SK-N-SH treated with all-trans-retinoic acid at 6 μM for 48 hours (cell line): ENCODE measurements around the gene RHBDL1.

Experiments used
- ATAC-seq: fragments of 200-7000 bp; cut with Tn5 transposase; 3 replicates; pipeline ENCODE4 v1.9.1; 2020; ENCODE audit warnings: mild to moderate bottlenecking, moderate library complexity
- ARNTL ChIP-seq: fragments of 450-650 bp; formaldehyde crosslinking; IDR thresholded peaks from 2 replicates; pipeline ENCODE4 v1.5.0; 2020; ENCODE audit warnings: low read depth, mild to moderate bottlenecking, moderate library complexity, borderline replicate concordance
- BACH2 ChIP-seq: fragments of 250-450 bp; sonication (Bioruptor Pico); IDR thresholded peaks from 2 replicates; pipeline ENCODE4 v1.9.0; 2021; ENCODE audit warnings: mild to moderate bottlenecking, borderline replicate concordance
- CREB5 ChIP-seq: fragments of 250-450 bp; sonication (Bioruptor Pico); IDR thresholded peaks from 2 replicates; pipeline ENCODE4 v1.5.1; 2020; ENCODE audit warnings: low read depth, mild to moderate bottlenecking, moderate library complexity
- CSDC2 ChIP-seq: fragments of 250-450 bp; sonication (Bioruptor Pico); IDR thresholded peaks from 2 replicates; pipeline ENCODE4 v1.5.0; 2020; ENCODE audit warnings: mild to moderate bottlenecking, moderate library complexity
- CSRNP3 ChIP-seq: fragments of 250-450 bp; sonication (Bioruptor Pico); IDR thresholded peaks from 2 replicates; pipeline ENCODE4 v1.5.1; 2021; ENCODE audit warnings: mild to moderate bottlenecking, moderate library complexity
- ISL1 ChIP-seq: fragments of 250-450 bp; sonication (Bioruptor Pico); IDR thresholded peaks from 2 replicates; pipeline ENCODE4 v2.1.2; 2022; ENCODE audit warnings: mild to moderate bottlenecking, moderate library complexity
- OSR1 ChIP-seq: fragments of 250-450 bp; sonication (Bioruptor Pico); IDR thresholded peaks from 2 replicates; pipeline ENCODE4 v1.8.0; 2022; ENCODE audit warnings: moderate library complexity, mild to moderate bottlenecking, inconsistent platforms
- POU6F1 ChIP-seq: fragments of 250-450 bp; sonication (Bioruptor Pico); IDR thresholded peaks from 2 replicates; pipeline ENCODE4 v1.8.0; 2021; ENCODE audit warnings: low read depth, mild to moderate bottlenecking, moderate library complexity, borderline replicate concordance
- PPARA ChIP-seq: fragments of 250-450 bp; sonication (Bioruptor Pico); IDR thresholded peaks from 2 replicates; pipeline ENCODE4 v1.5.0; 2020; ENCODE audit warnings: mild to moderate bottlenecking, borderline replicate concordance
- SNAI2 ChIP-seq: fragments of 250-450 bp; sonication (Bioruptor Pico); IDR thresholded peaks from 2 replicates; pipeline ENCODE4 v1.5.0; 2020; ENCODE audit warnings: mild to moderate bottlenecking, moderate library complexity
- TCF4 ChIP-seq: fragments of 250-450 bp; sonication (Bioruptor Pico); IDR thresholded peaks from 2 replicates; pipeline ENCODE4 v1.8.0; 2021; ENCODE audit warnings: mild to moderate bottlenecking, moderate library complexity, borderline replicate concordance
- TOX ChIP-seq: fragments of 250-450 bp; sonication (Bioruptor Pico); IDR thresholded peaks from 2 replicates; pipeline ENCODE4 v1.8.0; 2021; ENCODE audit warnings: mild to moderate bottlenecking, moderate library complexity, borderline replicate concordance
- TSHZ2 ChIP-seq: fragments of 250-450 bp; sonication (Bioruptor Pico); IDR thresholded peaks from 2 replicates; pipeline ENCODE4 v1.5.0; 2020; ENCODE audit warnings: mild to moderate bottlenecking, moderate library complexity
- ZC3H10 ChIP-seq: fragments of 250-450 bp; sonication (Bioruptor Pico); IDR thresholded peaks from 2 replicates; pipeline ENCODE4 v1.5.1; 2021; ENCODE audit warnings: mild to moderate bottlenecking, moderate library complexity
- ZFP3 ChIP-seq: fragments of 250-450 bp; sonication (Bioruptor Pico); IDR thresholded peaks from 2 replicates; pipeline ENCODE4 v1.5.0; 2020; ENCODE audit warnings: mild to moderate bottlenecking, moderate library complexity
- ZFP30 ChIP-seq: fragments of 450-650 bp; formaldehyde crosslinking; IDR thresholded peaks from 2 replicates; pipeline ENCODE4 v1.5.0; 2022; ENCODE audit warnings: mild to moderate bottlenecking, moderate library complexity
- ZNF565 ChIP-seq: fragments of 450-650 bp; formaldehyde crosslinking; conservative IDR thresholded peaks from 2 replicates; pipeline ENCODE4 v1.5.0; 2020; ENCODE audit warnings: low read depth, mild to moderate bottlenecking, moderate library complexity
- ZNF70 ChIP-seq: fragments of 450-650 bp; formaldehyde crosslinking; IDR thresholded peaks from 2 replicates; pipeline ENCODE4 v1.5.0; 2020; ENCODE audit warnings: mild to moderate bottlenecking, moderate library complexity
- ZNF8 ChIP-seq: fragments of 450-650 bp; formaldehyde crosslinking; IDR thresholded peaks from 2 replicates; pipeline ENCODE4 v1.5.0; 2020; ENCODE audit warnings: mild to moderate bottlenecking, moderate library complexity

The RHBDL1 gene

GRCh38 chr16:711548-712320 lies 36.3 kb downstream of the RHBDL1 start:
- ATAC-seq = peak; percentile 65
- TF ChIP-seq ZFP3 (CRISPR knock-in tag) (no peak), CSRNP3 (no peak), ZNF8 (CRISPR knock-in tag) (no peak), ZNF565 (CRISPR knock-in tag) (no peak), CSDC2 (no peak), ZNF70 (CRISPR knock-in tag) (no peak), OSR1 (no peak), TOX (no peak), BACH2 (CRISPR knock-in tag) (no peak), TCF4 (CRISPR knock-in tag) (no peak), ISL1 (CRISPR knock-in tag) (no peak), TSHZ2 (CRISPR knock-in tag) (no peak), PPARA (CRISPR knock-in tag) (no peak), POU6F1 (CRISPR knock-in tag) (no peak)

- ATAC-seq = peak; percentile 5
Observed at GRCh38 chr16:712740-713250, 37.3 kb downstream of the RHBDL1 start.

- ATAC-seq = no peak
- TF ChIP-seq ZNF70 (CRISPR knock-in tag) = 0 out of 2 replicates have a peak, but pooled peaks have one; percentile 53
- TF ChIP-seq ZFP3 (CRISPR knock-in tag) = 0 out of 2 replicates have a peak, but pooled peaks have one; percentile 13
- no peak for TF ChIP-seq ARNTL
- no peak for TF ChIP-seq ZC3H10 (CRISPR knock-in tag)
Observed at GRCh38 chr16:714079-714478, 38.6 kb downstream of the RHBDL1 start.

GRCh38 chr16:714558-715476 lies 39.3 kb downstream of the RHBDL1 start, which contains the start of gene METRN:
Gene METRN, plus strand, starts transcription at chr16:715118. Its CDS starts 172 bp downstream, at chr16:715290.
- TF ChIP-seq ARNTL = no peak
- no peak for TF ChIP-seq ZNF70 (CRISPR knock-in tag)
- TF ChIP-seq POU6F1 (CRISPR knock-in tag) = no peak
- TF ChIP-seq OSR1 = no peak
- no peak for TF ChIP-seq SNAI2 (CRISPR knock-in tag)
- TF ChIP-seq ZNF565 (CRISPR knock-in tag) = no peak
- TF ChIP-seq ZFP30 (CRISPR knock-in tag) = no peak
- no peak for TF ChIP-seq CREB5 (CRISPR knock-in tag)
- no peak for TF ChIP-seq PPARA (CRISPR knock-in tag)
- peak; percentile 65 for ATAC-seq
